GM13977 (cell line): Measurements from ENCODE around the gene CCDC116.

Experiments used
- DNase-seq: peaks from one replicate; pipeline ENCODE4 v3.0.0; 2012; ENCODE audit warnings: low spot score
- CTCF ChIP-seq: IDR thresholded peaks from 2 replicates; pipeline ENCODE4 v1.5.1; 2012; ENCODE audit warnings: mild to moderate bottlenecking, control low read depth; ENCODE audit not compliant: insufficient read depth; ENCODE audit errors: extremely low read depth, missing control alignments
- in situ Hi-C: fragments of 300-500 bp; cut with MboI; formaldehyde crosslinking; loops from one replicate; pipeline ENCODE4 v1.12.0; 2022; ENCODE audit warnings: low sequenced_read_pairs, low pct_unique_long_range_greater_than_20kb, mixed read lengths, inconsistent platforms; ENCODE audit not compliant: unreplicated experiment

The CCDC116 gene

GRCh38 chr22:21626073-21626734, 6.4 kb upstream of the CCDC116 start:
- no peak for DNase-seq
- in situ Hi-C loops, result no loop called here

GRCh38 chr22:21626735-21627469, 5.7 kb upstream of the CCDC116 start:
- DNase-seq, result no peak
- in situ Hi-C loops, result no loop called here
- TF ChIP-seq CTCF, result no peak

More at GRCh38 chr22:21626073-21626734, 6.4 kb upstream of the CCDC116 start:
- TF ChIP-seq CTCF, result no peak

- TF ChIP-seq CTCF, result no peak
- in situ Hi-C loops, result no loop called here
- no peak for DNase-seq
These were observed 3.9 kb upstream of the CCDC116 start for GRCh38 chr22:21628386-21629254.

GRCh38 chr22:21629255-21630149, 3.1 kb upstream of the CCDC116 start, which contains the start of gene YDJC:
Gene YDJC, minus strand, starts transcription at chr22:21630022. Its CDS starts 8 bp downstream, at chr22:21630014.
- in situ Hi-C loops, result no loop called here
- peak; percentile 97 for DNase-seq
- peak; percentile 87 for TF ChIP-seq CTCF

- DNase-seq, result no peak
- in situ Hi-C loops, result no loop called here
- no peak for TF ChIP-seq CTCF
These were observed 1.5 kb upstream of the CCDC116 start for GRCh38 chr22:21631025-21631424.
